Embryonic facial prominence (tissue), 1 donor: ENCODE data around the gene PAK6.

Experiments
- DNase-seq: peaks from one replicate; pipeline ENCODE4 v3.0.0-alpha.2; 2016; ENCODE audit errors: extremely low spot score

PAK6 gene

GRCh38 chr15:40241269-40242212 is 2.7 kb downstream of the PAK6 start:
- DNase-seq = no peak

- DNase-seq = no peak
Observed at GRCh38 chr15:40242213-40242599, 3.3 kb downstream of the PAK6 start.

- no peak for DNase-seq
Observed at GRCh38 chr15:40242601-40243000, 3.7 kb downstream of the PAK6 start.

GRCh38 chr15:40243126-40243810 is 4.4 kb downstream of the PAK6 start:
- no peak for DNase-seq

GRCh38 chr15:40244961-40245523 is 6.2 kb downstream of the PAK6 start:
- no peak for DNase-seq

GRCh38 chr15:40245666-40246450 is 7.0 kb downstream of the PAK6 start:
- no peak for DNase-seq

- DNase-seq = no peak
Observed at GRCh38 chr15:40246496-40247280, 7.8 kb downstream of the PAK6 start.

- DNase-seq = no peak
Observed at GRCh38 chr15:40247406-40247971, 8.6 kb downstream of the PAK6 start.

- DNase-seq = no peak
Observed at GRCh38 chr15:40248006-40248783, 9.3 kb downstream of the PAK6 start.

GRCh38 chr15:40249477-40250303 is 10.8 kb downstream of the PAK6 start:
- no peak for DNase-seq

- DNase-seq = no peak
Observed at GRCh38 chr15:40250304-40250656, 11.4 kb downstream of the PAK6 start.

- no peak for DNase-seq
Observed at GRCh38 chr15:40250771-40251483, 12.1 kb downstream of the PAK6 start.

GRCh38 chr15:40251486-40252140 is 12.8 kb downstream of the PAK6 start:
- DNase-seq = no peak

GRCh38 chr15:40252141-40252437 is 13.2 kb downstream of the PAK6 start:
- no peak for DNase-seq

- no peak for DNase-seq
Observed at GRCh38 chr15:40252438-40253166, 13.7 kb downstream of the PAK6 start.

- no peak for DNase-seq
Observed at GRCh38 chr15:40253167-40253790, 14.4 kb downstream of the PAK6 start.

- no peak for DNase-seq
Observed at GRCh38 chr15:40254452-40254851, 15.6 kb downstream of the PAK6 start.
